ENCODE measurements around the gene RPL22.

RPL22 gene

DNA sequence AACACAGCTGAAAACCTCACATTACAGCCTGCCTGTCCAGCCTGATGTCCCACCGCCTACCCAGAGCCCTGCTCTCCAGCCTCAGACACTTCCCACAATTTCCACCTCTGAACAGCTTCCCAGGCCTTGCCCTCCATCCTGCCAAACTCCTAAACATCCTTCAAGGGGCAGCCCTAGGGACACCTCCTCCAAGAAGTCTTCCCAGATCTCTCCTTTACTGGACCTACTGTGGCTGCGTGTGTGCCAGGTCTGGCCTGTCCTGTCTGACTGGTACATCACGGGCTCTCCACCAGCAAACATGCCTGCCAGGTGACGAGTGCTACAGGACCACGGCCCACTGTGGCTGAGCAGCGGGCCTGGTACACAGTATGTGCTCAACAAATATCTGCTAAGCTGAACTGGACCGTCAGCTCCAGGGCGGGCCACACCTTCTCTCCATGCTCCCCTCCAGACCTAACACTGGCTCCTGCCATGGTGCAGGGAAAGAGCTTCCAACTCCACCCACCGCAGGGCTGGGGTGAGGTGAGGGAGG, 48.0 kb downstream of the RPL22 start:
- DNase-seq (ENCODE audit: low read depth): no peak

GRCh38 chr1:6150006-6150938, 49.1 kb downstream of the RPL22 start:
- no peak for DNase-seq (ENCODE audit: low read depth)

GRCh38 chr1:6149597-6149996, 49.8 kb downstream of the RPL22 start:
- DNase-seq (ENCODE audit: low read depth): no peak

- DNase-seq (ENCODE audit: low read depth): no peak
These were observed 50.7 kb downstream of the RPL22 start for GRCh38 chr1:6148497-6149241.

- no peak for DNase-seq (ENCODE audit: low read depth)
These were observed 53.5 kb downstream of the RPL22 start for GRCh38 chr1:6145864-6146410.

GRCh38 chr1:6145396-6145750, 54.0 kb downstream of the RPL22 start:
- DNase-seq (ENCODE audit: low read depth): no peak

DNA sequence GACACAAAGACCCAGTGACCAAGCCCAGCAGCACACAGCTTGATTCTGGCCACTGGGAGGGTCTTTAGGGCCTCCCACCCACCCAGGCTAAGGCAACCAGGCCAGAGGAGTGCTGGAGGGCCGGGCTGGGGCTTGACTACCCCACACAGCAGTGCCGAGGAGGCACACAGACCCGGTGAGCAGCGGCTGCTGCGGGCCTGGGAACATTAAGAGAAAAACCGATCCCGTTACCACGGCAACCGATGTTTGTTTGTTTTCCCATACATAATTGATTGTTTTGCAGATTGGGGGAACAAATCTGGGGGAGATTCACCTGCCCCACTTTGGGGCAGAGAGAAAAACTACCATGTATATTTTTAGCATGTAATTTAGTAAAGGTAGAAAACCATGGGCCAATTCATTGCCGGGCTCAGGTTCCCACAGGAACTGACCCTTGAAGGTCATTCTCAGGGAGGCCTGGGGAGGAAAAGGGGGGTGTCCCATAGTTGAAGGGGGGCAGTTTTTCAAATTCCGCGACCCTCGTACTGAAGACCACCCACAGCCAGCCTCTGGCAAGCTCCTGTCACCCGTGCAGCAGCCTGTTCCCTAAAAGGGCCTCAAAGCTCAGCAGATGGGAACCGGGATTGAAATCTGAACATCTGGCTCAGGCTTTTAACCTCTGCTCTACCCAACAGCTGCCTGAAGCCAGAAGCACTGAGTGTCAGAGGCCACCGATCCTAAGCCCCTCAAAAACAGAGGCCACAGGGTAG, 54.6 kb downstream of the RPL22 start:
- DNase-seq (ENCODE audit: low read depth): no peak

GRCh38 chr1:6144175-6144574, 55.2 kb downstream of the RPL22 start:
- no peak for DNase-seq (ENCODE audit: low read depth)

DNA sequence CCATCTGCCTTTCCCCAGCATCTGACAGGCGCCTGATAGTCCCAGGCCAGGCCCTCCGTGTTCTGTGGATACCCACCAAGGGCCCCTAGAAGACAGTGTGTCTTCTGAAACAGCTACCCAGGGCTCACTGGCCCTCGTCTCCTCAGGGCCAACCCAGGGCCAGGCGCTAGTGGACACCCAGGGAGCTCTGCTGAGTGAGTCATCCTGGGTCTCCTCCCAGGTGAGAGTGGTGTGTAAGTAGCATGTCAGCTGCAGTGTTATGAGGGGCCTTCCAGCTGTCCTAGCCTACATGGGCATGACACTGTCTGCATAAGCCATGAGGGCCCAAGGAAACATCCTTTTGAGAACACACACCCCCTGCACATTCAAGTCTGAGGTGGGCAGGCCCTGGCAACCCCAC, 56.0 kb downstream of the RPL22 start:
- DNase-seq (ENCODE audit: low read depth): no peak

GRCh38 chr1:6142734-6143133, 56.7 kb downstream of the RPL22 start:
- no peak for DNase-seq (ENCODE audit: low read depth)

DNA sequence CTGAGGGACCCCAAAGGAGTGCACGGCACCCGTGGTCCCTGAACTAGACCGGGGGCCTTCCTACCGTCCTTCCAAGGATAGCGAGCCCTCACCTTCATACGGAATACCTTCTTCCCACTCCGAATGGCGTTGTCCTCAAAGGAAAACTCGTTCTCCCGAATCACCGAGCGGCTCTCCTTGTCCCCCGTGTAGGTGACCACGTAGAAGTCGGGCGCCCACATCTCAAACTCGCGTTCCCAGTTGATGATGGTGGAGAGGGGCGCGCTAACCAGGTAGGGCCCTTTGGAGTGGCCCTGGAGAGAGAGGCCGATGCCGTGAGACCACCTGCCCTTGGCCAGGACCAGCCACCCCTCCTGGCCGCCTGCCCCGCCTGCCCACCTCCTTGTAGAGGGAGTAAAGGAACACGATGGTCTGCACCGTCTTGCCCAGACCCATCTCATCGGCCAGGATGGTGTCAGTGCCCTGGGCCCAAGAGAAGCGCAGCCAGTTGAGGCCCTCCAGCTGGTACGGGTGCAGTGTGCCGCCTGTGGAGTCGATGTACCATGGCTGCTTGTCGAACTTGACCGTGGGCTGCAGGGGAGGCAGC, 57.3 kb downstream of the RPL22 start:
- DNase-seq (ENCODE audit: low read depth): no peak

DNA sequence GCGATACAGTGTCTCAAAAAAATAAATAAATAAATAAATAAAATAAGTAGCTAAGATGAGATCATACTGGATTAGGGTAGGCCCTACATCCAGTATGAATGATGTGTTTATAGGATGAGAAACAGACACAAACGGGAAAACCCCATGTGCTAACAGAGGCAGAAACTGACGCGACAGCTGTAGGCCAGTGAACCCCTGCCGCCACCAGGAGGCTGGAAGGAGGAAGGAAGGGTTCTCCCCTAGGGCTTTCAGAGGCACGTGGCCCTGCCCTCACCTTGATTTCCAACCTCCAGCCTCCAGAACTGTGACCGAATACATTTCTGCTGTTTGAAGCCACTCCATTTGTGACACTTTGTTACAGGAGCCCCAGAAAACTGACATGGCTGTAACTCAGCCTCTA, 57.8 kb downstream of the RPL22 start:
- no peak for DNase-seq (ENCODE audit: low read depth)

DNA sequence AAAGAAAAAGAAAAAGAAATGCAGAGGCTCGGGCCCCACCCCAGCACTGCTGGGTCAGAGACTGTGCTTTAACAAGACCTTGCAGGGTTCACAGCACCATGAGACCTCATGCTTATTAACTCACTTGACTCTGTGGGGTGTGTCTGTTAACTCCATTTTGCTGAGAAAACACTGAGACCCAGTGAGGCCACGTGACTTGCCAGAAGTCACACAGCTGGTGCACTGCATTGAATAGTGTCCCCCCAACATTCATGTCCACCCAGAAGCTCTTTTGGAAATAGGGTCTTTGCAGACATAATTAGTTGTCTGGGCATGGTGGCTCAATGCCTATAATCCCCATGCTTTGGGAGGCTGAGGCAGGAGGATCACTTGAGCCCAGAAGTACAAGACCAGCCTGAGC, 59.0 kb downstream of the RPL22 start:
- DNase-seq (ENCODE audit: low read depth): no peak

DNA sequence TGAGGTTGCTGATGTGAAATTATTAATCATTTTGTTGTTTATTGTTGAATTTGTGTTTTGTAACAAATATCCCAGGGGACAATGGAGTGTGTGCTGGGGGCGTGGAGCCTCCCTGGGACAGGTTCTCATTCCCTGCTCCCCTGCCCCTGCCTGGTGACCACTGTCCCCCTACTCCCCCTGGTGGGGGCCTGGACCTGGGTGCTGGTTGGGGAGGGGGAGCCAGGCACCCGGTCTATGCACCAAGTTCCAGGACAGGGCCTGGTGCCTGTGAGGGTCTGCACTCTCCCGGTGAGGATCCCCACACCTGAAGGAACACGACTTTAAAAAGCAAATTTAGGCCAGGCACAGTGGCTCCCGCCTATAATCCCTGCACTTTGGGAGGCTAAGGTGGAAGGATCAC, 61.6 kb downstream of the RPL22 start:
- no peak for DNase-seq (ENCODE audit: low read depth)

- DNase-seq (ENCODE audit: low read depth): no peak
These were observed 62.7 kb downstream of the RPL22 start for GRCh38 chr1:6136516-6137220.
